Measurements from ENCODE around the gene TTR. TPM values are rescaled to one million over a fixed set of nuclear protein-coding genes. Genes with fewer than 3 reads are reported as not detected.

The TTR gene
- total RNA-seq, 4 donors from 2014 or later: not detected

DNA sequence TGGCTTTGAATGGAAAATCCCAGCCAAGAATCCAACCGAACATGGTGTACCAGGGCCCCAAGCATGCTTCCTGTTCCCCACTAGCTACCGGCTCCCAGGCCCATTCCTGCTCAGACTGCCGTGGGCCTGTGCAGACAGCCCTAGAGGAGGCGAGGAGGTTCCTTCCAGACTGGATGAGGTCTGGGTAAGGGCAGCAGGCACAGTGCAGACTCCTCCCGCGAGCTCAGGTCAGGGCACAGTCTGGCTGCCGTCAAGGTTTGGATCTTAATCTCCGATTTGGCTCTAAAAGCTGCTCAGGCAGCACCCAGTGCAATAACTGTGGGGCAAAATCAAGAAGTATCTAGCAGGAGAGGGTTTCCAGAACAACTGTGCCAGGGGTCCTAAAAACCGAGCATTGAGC is 19.3 kb upstream of the TTR start:
- no peaks in the 10 kb centered on the region for H3K9me3 ChIP-seq
- no peak for TF ChIP-seq POLR2A (IDR thresholded peaks at IDR 0.05)
- TF ChIP-seq, protein P1, sequence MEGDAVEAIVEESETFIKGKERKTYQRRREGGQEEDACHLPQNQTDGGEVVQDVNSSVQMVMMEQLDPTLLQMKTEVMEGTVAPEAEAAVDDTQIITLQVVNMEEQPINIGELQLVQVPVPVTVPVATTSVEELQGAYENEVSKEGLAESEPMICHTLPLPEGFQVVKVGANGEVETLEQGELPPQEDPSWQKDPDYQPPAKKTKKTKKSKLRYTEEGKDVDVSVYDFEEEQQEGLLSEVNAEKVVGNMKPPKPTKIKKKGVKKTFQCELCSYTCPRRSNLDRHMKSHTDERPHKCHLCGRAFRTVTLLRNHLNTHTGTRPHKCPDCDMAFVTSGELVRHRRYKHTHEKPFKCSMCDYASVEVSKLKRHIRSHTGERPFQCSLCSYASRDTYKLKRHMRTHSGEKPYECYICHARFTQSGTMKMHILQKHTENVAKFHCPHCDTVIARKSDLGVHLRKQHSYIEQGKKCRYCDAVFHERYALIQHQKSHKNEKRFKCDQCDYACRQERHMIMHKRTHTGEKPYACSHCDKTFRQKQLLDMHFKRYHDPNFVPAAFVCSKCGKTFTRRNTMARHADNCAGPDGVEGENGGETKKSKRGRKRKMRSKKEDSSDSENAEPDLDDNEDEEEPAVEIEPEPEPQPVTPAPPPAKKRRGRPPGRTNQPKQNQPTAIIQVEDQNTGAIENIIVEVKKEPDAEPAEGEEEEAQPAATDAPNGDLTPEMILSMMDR (IDR thresholded peaks at IDR 0.05): no peak
- H3K27ac ChIP-seq: no peak overlapping the region
- H3K4me1 ChIP-seq: no peaks in the 10 kb centered on the region
- no peaks in the 10 kb centered on the region for H3K27me3 ChIP-seq
- DNase-seq: no peak
- H3K36me3 ChIP-seq: no peaks in the 10 kb centered on the region
- intact Hi-C loops (cut with DNase I; ENCODE audit: low total_unique reads): no loop called here
- H3K4me3 ChIP-seq: no peak overlapping the region

DNA sequence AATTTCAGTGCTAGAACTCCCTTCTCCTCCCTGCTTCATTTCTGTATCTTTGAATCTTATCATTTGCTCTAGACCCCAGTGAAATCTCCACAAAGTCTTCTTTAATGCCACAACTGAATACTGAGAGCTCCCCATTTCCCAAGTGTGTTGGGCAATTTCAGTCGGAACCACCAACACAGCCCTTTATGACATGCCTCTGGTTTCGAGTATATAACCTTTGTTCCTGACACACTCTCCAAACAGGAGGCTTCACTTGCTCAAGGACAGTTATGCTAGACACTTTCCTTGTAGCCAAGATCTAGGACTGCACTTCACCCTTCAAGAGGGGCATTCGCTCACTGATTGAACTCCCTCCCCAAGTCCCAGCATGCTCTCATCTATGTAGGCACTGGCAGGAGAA is 18.6 kb upstream of the TTR start:
- intact Hi-C loops (cut with DNase I; ENCODE audit: low total_unique reads): no loop called here
- H3K9me3 ChIP-seq: no peaks in the 10 kb centered on the region
- no peak for DNase-seq

DNA sequence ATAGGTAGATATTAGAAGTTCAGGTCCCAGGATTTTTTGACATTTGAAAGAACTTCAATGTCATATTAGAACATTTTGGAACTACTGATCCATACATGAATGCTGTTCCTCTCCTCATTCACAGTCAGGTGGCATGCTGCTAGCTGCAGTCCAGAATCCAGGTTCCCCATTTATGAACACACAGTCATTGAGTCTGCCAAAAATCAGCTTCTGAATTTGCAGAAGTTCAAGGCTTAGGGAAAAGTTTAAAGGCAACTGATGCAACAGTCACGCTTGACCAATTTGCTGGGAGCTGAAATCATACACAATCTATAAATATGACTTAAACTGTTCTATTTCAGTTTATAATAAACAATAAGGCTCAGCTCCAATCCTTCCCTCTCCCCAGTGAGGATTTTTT is 17.3 kb upstream of the TTR start:
- Histone ChIP-seq H3K36me3 (no peaks in the 10 kb centered on the region), H3K27me3 (no peaks in the 10 kb centered on the region), H3K9me3 (no peaks in the 10 kb centered on the region), H3K4me1 (no peaks in the 10 kb centered on the region), H3K27ac (no peak overlapping the region), H3K4me3 (no peak overlapping the region)
- TF ChIP-seq POLR2A (IDR thresholded peaks at IDR 0.05): no peak
- TF ChIP-seq, protein P1 (IDR thresholded peaks at IDR 0.05): no peak
- DNase-seq: no peak
- intact Hi-C loops (cut with DNase I; ENCODE audit: low total_unique reads): no loop called here

More for the DNA sequence above, 18.6 kb upstream of the TTR start:
- Histone ChIP-seq H3K4me3 (no peak overlapping the region), H3K36me3 (no peaks in the 10 kb centered on the region), H3K27me3 (no peaks in the 10 kb centered on the region), H3K27ac (no peak overlapping the region), H3K4me1 (no peaks in the 10 kb centered on the region)
- TF ChIP-seq, protein P1 (IDR thresholded peaks at IDR 0.05): no peak
- no peak for TF ChIP-seq POLR2A (IDR thresholded peaks at IDR 0.05)

- H3K4me1 ChIP-seq: no peaks in the 10 kb centered on the region
- intact Hi-C loops (cut with DNase I; ENCODE audit: low total_unique reads): no loop called here
Measured at GRCh38 chr18:31575515-31576257, 16.0 kb upstream of the TTR start.

GRCh38 chr18:31576670-31577069 is 15.0 kb upstream of the TTR start:
- Histone ChIP-seq H3K4me3 (no peak overlapping the region), H3K27me3 (no peaks in the 10 kb centered on the region), H3K4me1 (no peaks in the 10 kb centered on the region), H3K36me3 (no peaks in the 10 kb centered on the region), H3K27ac (no peak overlapping the region), H3K9me3 (no peaks in the 10 kb centered on the region)
- intact Hi-C loops (cut with DNase I; ENCODE audit: low total_unique reads): no loop called here
- no peak for DNase-seq
- TF ChIP-seq, protein P1 (IDR thresholded peaks at IDR 0.05): no peak
- TF ChIP-seq POLR2A (IDR thresholded peaks at IDR 0.05): no peak

More at GRCh38 chr18:31575515-31576257, 16.0 kb upstream of the TTR start:
- no peak for DNase-seq
- Histone ChIP-seq H3K36me3 (no peaks in the 10 kb centered on the region), H3K27ac (no peak overlapping the region), H3K27me3 (no peaks in the 10 kb centered on the region), H3K4me3 (no peak overlapping the region), H3K9me3 (no peaks in the 10 kb centered on the region)
- TF ChIP-seq, protein P1 (IDR thresholded peaks at IDR 0.05): no peak
- TF ChIP-seq POLR2A (IDR thresholded peaks at IDR 0.05): no peak
